AG04450 (cell line): ENCODE data around the gene DRC3. TPM values are rescaled to one million over a fixed set of nuclear protein-coding genes. Genes with fewer than 3 reads are reported as not detected.

Experiments
- CTCF ChIA-PET: fragments of 300-600, 350-600 bp; formaldehyde crosslinking; extraction: SDS; loops from one replicate; lab custom pipeline; 2022; ENCODE audit warnings: antibody characterized with exemption, inconsistent platforms; lab: Charles Lee
- POLR2A ChIA-PET: fragments of 350-600 bp; formaldehyde crosslinking; extraction: SDS; loops from one replicate; lab custom pipeline; 2021; ENCODE audit warnings: antibody characterized with exemption, inconsistent platforms; lab: Yijun Ruan, JAX
- DNase-seq: peaks from one replicate; pipeline ENCODE4 v3.0.0-alpha.2; 2011; ENCODE audit warnings: low read depth, low spot score
- H3K27ac ChIP-seq: one replicate; pipeline ENCODE4 v1.5.1; 2012; ENCODE audit warnings: low read depth, low read length, control low read depth
- H3K27me3 ChIP-seq: one replicate; pipeline ENCODE4 v1.6.0; 2012; ENCODE audit warnings: low read length; ENCODE audit not compliant: control insufficient read depth, insufficient read depth
- H3K4me3 ChIP-seq: 2 replicates; pipeline ENCODE4 v1.5.1; 2011; ENCODE audit warnings: mild to moderate bottlenecking, low read depth, low read length, control low read depth
- H3K9me3 ChIP-seq: 2 replicates; pipeline ENCODE4 v1.5.1; 2012; ENCODE audit warnings: low read length; ENCODE audit not compliant: control insufficient read depth, insufficient read depth
- polyA plus RNA-seq: library from polyadenylated mRNA; depleted of rRNA; stranded (reverse); fragments of >200 nt; gene quantifications from 2 replicates; pipeline ENCODE4 v1.2.3, GENCODE V29; 2011
- TF ChIP-seq, protein P1 (sequence below): IDR thresholded peaks from 2 replicates; pipeline ENCODE4 v1.5.1; 2011; ENCODE audit warnings: low read depth, low read length, control low read depth, inconsistent platforms

Gene DRC3
- polyA plus RNA-seq, 1 experiment, result 0.52 TPM

DNA sequence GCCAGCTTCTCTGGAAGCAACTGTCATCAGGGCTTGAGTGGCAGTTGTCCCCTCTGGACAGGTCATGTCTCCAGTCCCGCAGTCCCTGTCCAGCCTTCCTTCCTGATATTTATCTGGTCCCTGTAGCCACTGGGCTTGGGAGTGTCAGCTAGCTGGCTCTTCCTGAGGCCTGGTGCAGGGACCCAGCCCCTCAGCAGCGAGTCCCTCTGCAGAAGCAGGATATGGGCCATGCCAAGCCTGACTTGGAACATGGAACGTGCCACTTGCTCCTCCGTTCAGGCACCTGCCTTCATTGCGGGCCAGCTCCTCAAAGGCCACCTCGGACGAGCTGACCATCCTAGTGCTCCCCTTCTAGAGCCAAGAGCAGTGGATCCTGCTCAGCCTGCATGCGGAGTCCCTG is 26.3 kb downstream of the DRC3 start:
- CTCF ChIA-PET, result no interaction called here
- TF ChIP-seq, protein P1, sequence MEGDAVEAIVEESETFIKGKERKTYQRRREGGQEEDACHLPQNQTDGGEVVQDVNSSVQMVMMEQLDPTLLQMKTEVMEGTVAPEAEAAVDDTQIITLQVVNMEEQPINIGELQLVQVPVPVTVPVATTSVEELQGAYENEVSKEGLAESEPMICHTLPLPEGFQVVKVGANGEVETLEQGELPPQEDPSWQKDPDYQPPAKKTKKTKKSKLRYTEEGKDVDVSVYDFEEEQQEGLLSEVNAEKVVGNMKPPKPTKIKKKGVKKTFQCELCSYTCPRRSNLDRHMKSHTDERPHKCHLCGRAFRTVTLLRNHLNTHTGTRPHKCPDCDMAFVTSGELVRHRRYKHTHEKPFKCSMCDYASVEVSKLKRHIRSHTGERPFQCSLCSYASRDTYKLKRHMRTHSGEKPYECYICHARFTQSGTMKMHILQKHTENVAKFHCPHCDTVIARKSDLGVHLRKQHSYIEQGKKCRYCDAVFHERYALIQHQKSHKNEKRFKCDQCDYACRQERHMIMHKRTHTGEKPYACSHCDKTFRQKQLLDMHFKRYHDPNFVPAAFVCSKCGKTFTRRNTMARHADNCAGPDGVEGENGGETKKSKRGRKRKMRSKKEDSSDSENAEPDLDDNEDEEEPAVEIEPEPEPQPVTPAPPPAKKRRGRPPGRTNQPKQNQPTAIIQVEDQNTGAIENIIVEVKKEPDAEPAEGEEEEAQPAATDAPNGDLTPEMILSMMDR, result no peak
- no peaks in the 10 kb centered on the region for H3K9me3 ChIP-seq
- H3K27me3 ChIP-seq, result no peaks in the 10 kb centered on the region
- DNase-seq, result no peak
- POLR2A ChIA-PET, result no interaction called here
- H3K27ac ChIP-seq, result no peak overlapping the region
- H3K4me3 ChIP-seq, result no peak overlapping the region

GRCh38 chr17:17999364-18000029 is 26.8 kb downstream of the DRC3 start:
- Histone ChIP-seq H3K9me3 (no peaks in the 10 kb centered on the region), H3K27ac (no peak overlapping the region), H3K4me3 (no peak overlapping the region), H3K27me3 (no peaks in the 10 kb centered on the region)
- ChIA-PET POLR2A (no interaction called here), CTCF (no interaction called here)
- no peak for DNase-seq
- TF ChIP-seq, protein P1, result no peak

DNA sequence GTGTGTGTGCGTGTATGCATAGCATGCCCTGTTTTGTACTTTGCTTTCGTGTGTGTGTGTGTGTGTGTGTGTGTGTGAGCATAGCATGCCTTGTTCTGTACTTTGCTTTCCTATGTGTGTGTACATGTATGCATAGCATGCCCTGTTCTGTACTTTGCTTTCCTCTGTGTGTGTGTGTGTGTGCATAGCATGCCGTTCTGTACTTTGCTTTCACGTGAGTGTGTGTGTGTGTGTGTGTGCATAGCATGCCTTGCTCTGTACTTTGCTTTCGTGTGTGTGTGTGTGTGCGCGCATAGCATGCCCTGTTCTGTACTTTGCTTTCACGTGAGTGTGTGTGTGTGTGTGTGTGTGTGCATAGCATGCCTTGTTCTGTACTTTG is 27.4 kb downstream of the DRC3 start:
- no peaks in the 10 kb centered on the region for H3K9me3 ChIP-seq
- H3K27ac ChIP-seq, result no peak overlapping the region
- H3K27me3 ChIP-seq, result no peaks in the 10 kb centered on the region
- ChIA-PET CTCF (no interaction called here), POLR2A (no interaction called here)
- H3K4me3 ChIP-seq, result no peak overlapping the region
- TF ChIP-seq, protein P1, result no peak
- no peak for DNase-seq

GRCh38 chr17:18002171-18002570 is 29.5 kb downstream of the DRC3 start:
- no peaks in the 10 kb centered on the region for H3K9me3 ChIP-seq
- ChIA-PET POLR2A (no interaction called here), CTCF (interaction anchor here (1.5 kb wide), 1 partner anchor 43 kb away, joined by 5 read pairs; no protein-coding TSS in a partner anchor)
- H3K27ac ChIP-seq, result no peak overlapping the region
- H3K27me3 ChIP-seq, result no peaks in the 10 kb centered on the region
- TF ChIP-seq, protein P1, result no peak
- no peak for DNase-seq
- no peak overlapping the region for H3K4me3 ChIP-seq

DNA sequence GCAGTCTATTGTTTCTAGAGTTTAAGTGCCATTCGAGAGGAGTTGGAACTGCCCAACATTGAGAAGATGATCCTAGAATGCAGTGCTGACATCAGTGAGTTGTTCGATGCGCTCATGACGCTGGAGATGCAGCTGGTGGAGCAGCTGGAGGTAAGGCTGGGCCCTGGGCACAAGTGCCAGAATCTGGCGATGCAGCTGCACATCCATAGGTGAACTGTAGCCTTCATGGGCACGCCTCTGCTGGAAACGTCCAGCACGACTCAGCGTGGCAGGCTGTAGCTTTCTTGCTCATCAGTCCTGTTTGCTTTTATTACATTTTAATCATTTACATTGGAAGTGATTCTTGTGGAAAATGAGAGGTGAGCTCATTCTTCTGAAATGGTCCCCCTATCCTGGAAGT is 31.7 kb downstream of the DRC3 start:
- Histone ChIP-seq H3K27me3 (no peaks in the 10 kb centered on the region), H3K4me3 (no peak overlapping the region), H3K9me3 (no peaks in the 10 kb centered on the region), H3K27ac (no peak overlapping the region)
- POLR2A ChIA-PET, result no interaction called here
- CTCF ChIA-PET, result interaction anchor here (0.6 to 1.1 kb wide), 4 partner anchors 20 to 240 kb away, joined by 3 to 7 read pairs (median 4); no protein-coding TSS in a partner anchor
- TF ChIP-seq, protein P1, result no peak
- DNase-seq, result no peak
